ENCODE data around the gene PINLYP. TPM values are rescaled to one million over a fixed set of nuclear protein-coding genes. Genes with fewer than 3 reads are reported as not detected.

Gene PINLYP
- total and polyA plus RNA-seq, 9 of the 15 experiments (the other 6 are each of a cell fraction or from before 2014, with no cell fraction given), result 1.00 to 6.7 (median 2.2) TPM

DNA sequence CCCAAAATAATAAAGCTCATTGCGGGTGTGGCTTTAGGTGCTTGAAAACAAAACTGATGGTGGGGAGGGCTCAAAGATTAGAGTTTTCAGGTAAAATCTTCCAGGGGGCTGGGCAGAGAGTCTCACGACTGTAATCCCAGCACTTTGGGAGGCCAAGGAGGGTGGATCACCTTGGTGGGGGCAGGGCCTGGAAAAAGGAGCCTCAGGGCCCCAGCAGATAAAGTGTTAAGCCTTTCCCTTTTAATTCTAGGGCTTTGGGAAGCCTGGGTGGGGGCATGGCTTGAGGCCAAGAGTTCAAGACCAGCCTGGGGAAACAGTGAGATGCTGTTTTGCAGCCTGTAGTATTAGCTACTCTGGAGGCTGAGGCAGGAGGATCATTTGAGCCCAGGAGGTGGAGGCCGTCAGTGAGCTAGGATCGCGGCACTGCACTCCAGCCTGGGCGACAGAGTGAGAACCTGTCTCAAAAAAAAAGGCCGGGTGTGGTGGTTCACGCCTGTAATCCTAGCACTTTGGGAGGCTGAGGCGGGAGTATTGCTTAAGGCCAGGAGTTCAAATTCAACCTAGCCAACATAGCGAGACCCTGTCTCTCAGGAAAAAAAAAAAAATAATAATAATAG is 18.6 kb downstream of the PINLYP start:
- POLR2A ChIA-PET, result interaction anchor here (0.8 to 5.6 kb wide), 7 partner anchors 8 to 1407 kb away, joined by 3 to 60 read pairs (median 4); partner anchors contain the start of genes RELB and SRRM5
- 75% methylated on average over 9 of the region's 10 CpGs for WGBS (ENCODE audit: insufficient coverage, low coverage, missing lambda C conversion rate)
- FAIRE-seq, result no peak

More for the DNA sequence above, 18.6 kb downstream of the PINLYP start:
- peak overlapping the region; percentile 75; the same call in 1 of the 2 replicates for H3K4me2 ChIP-seq (ENCODE audit: insufficient read depth, low read length)
- TF ChIP-seq HOXB6 (CRISPR knock-in tag; IDR thresholded peaks at IDR 0.05; ENCODE audit: borderline replicate concordance) (no peak), ZNF232 (CRISPR knock-in tag; IDR thresholded peaks at IDR 0.05) (no peak), BCOR (IDR thresholded peaks at IDR 0.05) (peak; percentile 53; the same call in 1 of the 2 replicates), NFIC (IDR thresholded peaks at IDR 0.05) (peak; percentile 14; the same call in 1 of the 2 replicates)
- TF ChIP-seq, protein P1, sequence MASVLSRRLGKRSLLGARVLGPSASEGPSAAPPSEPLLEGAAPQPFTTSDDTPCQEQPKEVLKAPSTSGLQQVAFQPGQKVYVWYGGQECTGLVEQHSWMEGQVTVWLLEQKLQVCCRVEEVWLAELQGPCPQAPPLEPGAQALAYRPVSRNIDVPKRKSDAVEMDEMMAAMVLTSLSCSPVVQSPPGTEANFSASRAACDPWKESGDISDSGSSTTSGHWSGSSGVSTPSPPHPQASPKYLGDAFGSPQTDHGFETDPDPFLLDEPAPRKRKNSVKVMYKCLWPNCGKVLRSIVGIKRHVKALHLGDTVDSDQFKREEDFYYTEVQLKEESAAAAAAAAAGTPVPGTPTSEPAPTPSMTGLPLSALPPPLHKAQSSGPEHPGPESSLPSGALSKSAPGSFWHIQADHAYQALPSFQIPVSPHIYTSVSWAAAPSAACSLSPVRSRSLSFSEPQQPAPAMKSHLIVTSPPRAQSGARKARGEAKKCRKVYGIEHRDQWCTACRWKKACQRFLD (CRISPR knock-in tag; IDR thresholded peaks at IDR 0.05), result no peak
- DNase-seq (ENCODE audit: extremely low read depth in 1 of 4, low spot score in 3 of 4) (no peak), ATAC-seq (no peak)
- H3K9ac ChIP-seq (ENCODE audit: insufficient read depth in 1 of 2, low read depth in 2 of 2, low read length in 2 of 2), result peak overlapping the region in 1 of 2 experiments; percentile 45; a peak in 2 of 4 replicates
- H3K9me3 ChIP-seq (replicated peaks; ENCODE audit: control insufficient read depth, insufficient read depth, low read depth, low read length), result no peaks in the 10 kb centered on the region
- H3K27me3 ChIP-seq (ENCODE audit: control insufficient read depth in 2 of 2, insufficient read depth in 2 of 2, low read length in 2 of 2), result no peaks in the 10 kb centered on the region
- H3K27ac ChIP-seq (ENCODE audit: extremely low read depth, low read depth, low read length), result peak overlapping the region; percentile 81; the same call in 2 of the 3 replicates
- in situ Hi-C loops (cut with MboI) (no loop called here), intact Hi-C loops (cut with micrococcal nuclease) (no loop called here)
- 0 out of 2 replicates have a peak overlapping the region, but pooled peaks have one; percentile 75 for H2AFZ ChIP-seq (ENCODE audit: low read depth, low read length)
- peaks cover 41% of the 10 kb centered on the region for H3K79me2 ChIP-seq (ENCODE audit: control insufficient read depth, insufficient read depth, low read length)
- BruUV-seq (replicated peaks), result no TSS peak
- peaks cover 15 to 47% of the 10 kb centered on the region in 2 experiments; a peak in 4 of 5 replicates for H3K4me1 ChIP-seq (replicated peaks in 1 of 2; ENCODE audit: control insufficient read depth in 2 of 2, insufficient read depth in 2 of 2, low read length in 2 of 2)
- CTCF ChIA-PET (ENCODE audit: low intra/inter-chr PET ratio), result interaction anchor here (1.9 kb wide), 1 partner anchor 146 kb away, joined by 9 read pairs; no protein-coding TSS in a partner anchor
- H3K9me1 ChIP-seq (ENCODE audit: control insufficient read depth, insufficient read depth, low read length), result no peaks in the 10 kb centered on the region
- H3K4me3 ChIP-seq, result peak overlapping the region; percentile 76; the same call in 1 of the 2 replicates
- peaks cover 36% of the 10 kb centered on the region; the same call in 2 of the 3 replicates for H3K36me3 ChIP-seq (ENCODE audit: control insufficient read depth, insufficient read depth, low read length)
- H4K20me1 ChIP-seq (replicated peaks; ENCODE audit: control insufficient read depth, insufficient read depth, low read length), result no peaks in the 10 kb centered on the region

Measured in K562 (cell line).